Panc1 (cell line): ENCODE measurements around the gene MCCC1. TPM values are rescaled to one million over a fixed set of nuclear protein-coding genes. Genes with fewer than 3 reads are reported as not detected.

Experiments used
- ATAC-seq: fragments of 200-7000 bp; cut with Tn5 transposase; 2 replicates; pipeline ENCODE4 v1.9.1; 2020; ENCODE audit warnings: mild to moderate bottlenecking, moderate library complexity
- Bru-seq: library from RNA; stranded (reverse); fragments of 400-500 nt; gene quantifications from one replicate; lab custom pipeline; 2021; lab: Mats Ljungman, UMichigan
- BruChase-seq, 2 experiments: library from RNA; stranded (reverse); fragments of 400-500 nt; gene quantifications; one replicate each; lab custom pipeline; 2021; lab: Mats Ljungman, UMichigan
- BruUV-seq: library from RNA; stranded (reverse); fragments of 400-500 nt; replicated peaks from 2 replicates; lab custom pipeline; 2021; lab: Mats Ljungman, UMichigan
- CTCF ChIA-PET: fragments of 300-600 bp; sonication (Branson Sonifier 250); formaldehyde crosslinking; loops from one replicate; lab custom pipeline; 2022; ENCODE audit warnings: antibody characterized with exemption; lab: Charles Lee
- POLR2A ChIA-PET: fragments of 300-600 bp; sonication (Branson Sonifier 250); formaldehyde crosslinking; loops from one replicate; lab custom pipeline; 2022; ENCODE audit warnings: antibody characterized with exemption; lab: Charles Lee
- DNase-seq: peaks from one replicate; pipeline ENCODE4 v3.0.0-alpha.2; 2010; ENCODE audit warnings: low read depth, low spot score
- H3K27ac ChIP-seq: 2 replicates; pipeline ENCODE4 v1.5.1; 2011; ENCODE audit warnings: mild to moderate bottlenecking, low read length, inconsistent platforms
- H3K27me3 ChIP-seq: fragments of 200-500 bp; sonication (Bioruptor generic); 2 replicates; pipeline ENCODE4 v1.6.0; 2014; ENCODE audit warnings: low read length, inconsistent platforms; ENCODE audit not compliant: control insufficient read depth, insufficient read depth
- H3K36me3 ChIP-seq: fragments of 200-500 bp; sonication (Bioruptor generic); 2 replicates; pipeline ENCODE4 v1.5.1; 2014; ENCODE audit warnings: inconsistent platforms, mild to moderate bottlenecking, low read length, moderate library complexity; ENCODE audit not compliant: control insufficient read depth, insufficient read depth
- H3K4me1 ChIP-seq: 2 replicates; pipeline ENCODE4 v1.5.1; 2011; ENCODE audit warnings: inconsistent platforms, mild to moderate bottlenecking, low read length, moderate library complexity; ENCODE audit not compliant: control insufficient read depth, insufficient read depth
- H3K4me3 ChIP-seq, 2 experiments: 2 replicates each; pipeline ENCODE4 v1.5.1; 2011 to 2012; ENCODE audit warnings: low read depth in 2 of 2, low read length in 2 of 2, mild to moderate bottlenecking in 2 of 2, inconsistent platforms in 1 of 2, moderate library complexity in 1 of 2
- H3K9me3 ChIP-seq: fragments of 200-500 bp; sonication (Bioruptor generic); 2 replicates; pipeline ENCODE4 v1.5.1; 2014; ENCODE audit warnings: low read depth, mild to moderate bottlenecking, inconsistent platforms, low read length, moderate library complexity; ENCODE audit not compliant: control insufficient read depth, insufficient read depth
- CTCF ChIP-seq: fragments of 450-650 bp; IDR thresholded peaks from 2 replicates; pipeline ENCODE4 v1.5.1; 2017; ENCODE audit warnings: mild to moderate bottlenecking
- POLR2AphosphoS5 ChIP-seq: IDR thresholded peaks from 2 replicates; pipeline ENCODE4 v1.6.1; 2012; ENCODE audit warnings: mild to moderate bottlenecking, low read depth, low read length, moderate library complexity
- REST ChIP-seq, 2 experiments: IDR thresholded peaks; 2 replicates each; pipeline ENCODE4 v1.6.1; 2011 to 2012; ENCODE audit warnings: low read depth in 2 of 2, control low read depth in 1 of 2, low read length in 1 of 2, mild to moderate bottlenecking in 1 of 2, moderate library complexity in 1 of 2; ENCODE audit not compliant: insufficient read depth in 1 of 2
- SIN3A ChIP-seq: IDR thresholded peaks from 2 replicates; pipeline ENCODE4 v1.6.1; 2012; ENCODE audit warnings: low read depth, mild to moderate bottlenecking, low read length, moderate library complexity, borderline replicate concordance; ENCODE audit not compliant: insufficient read depth
- TCF7L2 ChIP-seq: IDR thresholded peaks from 2 replicates; pipeline ENCODE4 v1.6.1; 2011; ENCODE audit warnings: mild to moderate bottlenecking, low read depth, low read length, inconsistent platforms
- in situ Hi-C: cut with HindIII; loops from 2 replicates; pipeline ENCODE4 v1.10.0; 2016; ENCODE audit warnings: low sequenced_read_pairs, low pct_unique_long_range_greater_than_20kb
- intact Hi-C: fragments of 100-400 bp; cut with micrococcal nuclease; formaldehyde crosslinking; loops from one replicate; pipeline ENCODE4 v1.10.0; 2022; ENCODE audit not compliant: unreplicated experiment
- long read RNA-seq: library from polyadenylated mRNA; unstranded; transcript quantifications from one replicate; pipeline ENCODE4 v2.0.0, GENCODE V29; 2021; ENCODE audit not compliant: unreplicated experiment
- polyA plus RNA-seq: library from polyadenylated mRNA; unstranded; fragments of >200 nt; gene quantifications from one replicate; pipeline ENCODE4 v1.2.1, GENCODE V29; 2012; ENCODE audit warnings: missing spikeins; ENCODE audit not compliant: insufficient read length
- total RNA-seq: library from RNA; stranded (reverse); gene quantifications from one replicate; pipeline ENCODE4 v1.2.1, GENCODE V29; 2021; ENCODE audit not compliant: unreplicated experiment

MCCC1 gene
- total RNA-seq: 24.2 TPM
- 28.0 TPM for polyA plus RNA-seq
- percentile 70 among the genes with signal in this experiment for Bru-seq, nascent RNA
- BruChase-seq, experiment 1, labeled RNA remaining after a 2-hour chase: percentile 60 among the genes with signal in this experiment
- BruChase-seq, experiment 2, labeled RNA remaining after a 6-hour chase: percentile 60 among the genes with signal in this experiment
- long read RNA-seq, transcript MCCC1-201 (19 exons, 2,545 nt): major isoform, 80 of 98 reads
- long read RNA-seq, partial matches to known transcripts: 3 of 98 reads
- long read RNA-seq, other reads (novel, unspliced or antisense): 14 of 98 reads

- CTCF ChIA-PET: no interaction called here
- intact Hi-C loops: no loop called here
- peak; percentile 99 for ATAC-seq
- in situ Hi-C loops: no loop called here
- Histone ChIP-seq H3K9me3 (no peaks in the 10 kb centered on the region), H3K27ac (peak within 1 kb of the TSS; percentile 92), H3K4me1 (peaks cover 16% of the 10 kb centered on the region), H3K36me3 (peaks cover 2% of the 10 kb centered on the region; the same call in 1 of the 2 replicates), H3K27me3 (no peaks in the 10 kb centered on the region), H3K4me3 (peak within 1 kb of the TSS; percentile 93 to 97)
- peak in 1 of 2 experiments; percentile 68; a peak in 1 of 4 replicates for TF ChIP-seq REST (IDR thresholded peaks at IDR 0.05; ENCODE audit: insufficient read depth in 1 of 2, low read depth in 2 of 2, low read length in 1 of 2)
- TF ChIP-seq TCF7L2: 0 out of 2 replicates have a peak, but pooled peaks have one; percentile 59
- no peak for TF ChIP-seq CTCF
- TF ChIP-seq SIN3A: peak; percentile 97
- TF ChIP-seq POLR2AphosphoS5: peak; percentile 83
- peak; percentile 95 for DNase-seq
- BruUV-seq: TSS peak; percentile 78
- POLR2A ChIA-PET: interaction anchor here (0.5 kb wide), 1 partner anchor 1277 kb away, joined by 4 read pairs; no protein-coding TSS in a partner anchor
Measured at GRCh38 chr3:183099026-183099837, at the start of gene MCCC1. TSS of gene MCCC1 (minus strand) at chr3:183099496. CDS start at chr3:183099440, 56 bp downstream.

- in situ Hi-C loops: no loop called here
- Histone ChIP-seq H3K4me3 (no peak overlapping the region), H3K4me1 (no peaks in the 10 kb centered on the region), H3K9me3 (no peaks in the 10 kb centered on the region), H3K27ac (no peak overlapping the region), H3K27me3 (no peaks in the 10 kb centered on the region), H3K36me3 (no peaks in the 10 kb centered on the region)
- ChIA-PET POLR2A (no interaction called here), CTCF (no interaction called here)
- ATAC-seq (no peak), DNase-seq (no peak)
- intact Hi-C loops: no loop called here
- BruUV-seq: no TSS peak
- no peak for TF ChIP-seq REST (IDR thresholded peaks at IDR 0.05; ENCODE audit: insufficient read depth in 1 of 2, low read depth in 2 of 2, low read length in 1 of 2)
- TF ChIP-seq CTCF: no peak
- no peak for TF ChIP-seq SIN3A
- no peak for TF ChIP-seq TCF7L2
Measured at GRCh38 chr3:183148056-183148455, 48.8 kb upstream of the MCCC1 start.
